Measurements from ENCODE around the gene PRAMEF12.
"Not testable (repeated sequence)": the region's sequence is repeated elsewhere in the genome, so short reads cannot be mapped to it uniquely, and the experiment has no call there.

Gene PRAMEF12

GRCh38 chr1:12773438-12773837, at the start of gene PRAMEF12:
PRAMEF12 (plus strand) TSS chr1:12773738; CDS start chr1:12774868, 1,130 bp downstream.
- no peak for DNase-seq

- no peak for DNase-seq
Measured at GRCh38 chr1:12728391-12728790, 45.1 kb upstream of the PRAMEF12 start.

GRCh38 chr1:12730156-12730555, 43.4 kb upstream of the PRAMEF12 start:
- DNase-seq, result no peak

- not testable (repeated sequence) for DNase-seq
Measured at GRCh38 chr1:12731084-12731483, 42.5 kb upstream of the PRAMEF12 start.

GRCh38 chr1:12734651-12735050, 38.9 kb upstream of the PRAMEF12 start:
- no peak for DNase-seq

GRCh38 chr1:12738934-12739333, 34.6 kb upstream of the PRAMEF12 start:
- no peak for DNase-seq

- DNase-seq, result no peak
Measured at GRCh38 chr1:12739613-12740012, 33.9 kb upstream of the PRAMEF12 start.

- DNase-seq, result no peak
Measured at GRCh38 chr1:12741946-12742345, 31.6 kb upstream of the PRAMEF12 start.

GRCh38 chr1:12745126-12745991, 28.2 kb upstream of the PRAMEF12 start:
- no peak for DNase-seq

GRCh38 chr1:12745992-12746323, 27.6 kb upstream of the PRAMEF12 start, which contains the start of gene CFAP107:
CFAP107 (plus strand) TSS chr1:12746200; CDS start chr1:12746431, 231 bp downstream.
- peak; percentile 33 for DNase-seq

- no peak for DNase-seq
Measured at GRCh38 chr1:12748778-12749355, 24.7 kb upstream of the PRAMEF12 start.

GRCh38 chr1:12754738-12755137, 18.8 kb upstream of the PRAMEF12 start:
- DNase-seq, result no peak

- DNase-seq, result peak; percentile 19
Measured at GRCh38 chr1:12756273-12756672, 17.3 kb upstream of the PRAMEF12 start.

GRCh38 chr1:12756768-12757413, 16.6 kb upstream of the PRAMEF12 start:
- DNase-seq, result no peak

- no peak for DNase-seq
Measured at GRCh38 chr1:12757836-12758235, 15.7 kb upstream of the PRAMEF12 start.

GRCh38 chr1:12760256-12760795, 13.2 kb upstream of the PRAMEF12 start:
- DNase-seq, result no peak

- DNase-seq, result no peak
Measured at GRCh38 chr1:12761781-12762180, 11.8 kb upstream of the PRAMEF12 start.

GRCh38 chr1:12762766-12763165, 10.8 kb upstream of the PRAMEF12 start:
- no peak for DNase-seq

GRCh38 chr1:12763479-12763878, 10.1 kb upstream of the PRAMEF12 start:
- no peak for DNase-seq

GRCh38 chr1:12764016-12764415, 9.5 kb upstream of the PRAMEF12 start:
- no peak for DNase-seq

- no peak for DNase-seq
Measured at GRCh38 chr1:12769031-12769430, 4.5 kb upstream of the PRAMEF12 start.

- DNase-seq, result no peak
Measured at GRCh38 chr1:12769976-12770505, 3.5 kb upstream of the PRAMEF12 start.

- no peak for DNase-seq
Measured at GRCh38 chr1:12770620-12771019, 2.9 kb upstream of the PRAMEF12 start.
